Epithelial cell of esophagus (primary cell): Measurements from ENCODE around the gene DUSP22.
"Not testable (repeated sequence)": the region's sequence is repeated elsewhere in the genome, so short reads cannot be mapped to it uniquely, and the experiment has no call there.

Experiments
- DNase-seq: peaks from one replicate; pipeline ENCODE4 v3.0.0; 2010; ENCODE audit warnings: low read depth
- H3K4me3 ChIP-seq: 2 replicates; pipeline ENCODE4 v1.5.1; 2011; ENCODE audit warnings: mild to moderate bottlenecking, low read length, control low read depth
- TF ChIP-seq, protein P1 (sequence below): IDR thresholded peaks from 2 replicates; pipeline ENCODE4 v1.5.1; 2011; ENCODE audit warnings: low read depth, mild to moderate bottlenecking, low read length, control low read depth, inconsistent platforms; ENCODE audit not compliant: insufficient read depth; ENCODE audit errors: missing control alignments

DUSP22 gene

DNA sequence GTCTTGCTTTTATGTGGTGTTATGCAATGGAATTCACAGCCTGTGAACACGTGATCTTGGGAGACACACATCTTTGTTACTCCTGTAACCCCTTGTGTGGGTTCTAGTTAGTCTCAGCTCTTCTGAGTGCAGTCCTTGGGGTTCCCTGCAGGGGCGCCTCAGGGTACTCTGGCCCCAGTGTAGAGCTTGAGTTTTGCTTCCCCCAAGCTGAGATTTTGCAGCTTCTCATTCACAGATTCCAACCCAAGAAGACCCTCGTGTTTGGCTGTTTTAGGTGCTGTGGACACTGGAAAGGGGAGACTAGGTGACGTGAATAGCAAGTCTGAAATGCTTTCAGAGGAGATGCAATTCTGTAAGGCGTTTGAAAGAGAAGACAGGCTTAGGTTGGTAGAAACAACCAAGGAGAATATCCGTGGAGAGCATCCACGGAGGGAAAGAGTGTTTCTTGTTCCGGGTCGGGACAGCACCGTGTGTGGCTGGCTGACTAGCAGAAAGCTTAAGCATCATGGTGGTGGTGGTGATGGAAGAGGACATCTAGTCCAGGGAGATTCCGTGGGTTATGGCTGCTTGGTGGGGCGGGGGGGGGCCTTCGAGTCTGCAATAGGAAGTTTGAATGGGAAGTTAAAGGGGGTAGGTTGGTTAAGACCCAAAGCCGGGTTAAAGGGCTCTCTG is 30.1 kb downstream of the DUSP22 start:
- TF ChIP-seq, protein P1, sequence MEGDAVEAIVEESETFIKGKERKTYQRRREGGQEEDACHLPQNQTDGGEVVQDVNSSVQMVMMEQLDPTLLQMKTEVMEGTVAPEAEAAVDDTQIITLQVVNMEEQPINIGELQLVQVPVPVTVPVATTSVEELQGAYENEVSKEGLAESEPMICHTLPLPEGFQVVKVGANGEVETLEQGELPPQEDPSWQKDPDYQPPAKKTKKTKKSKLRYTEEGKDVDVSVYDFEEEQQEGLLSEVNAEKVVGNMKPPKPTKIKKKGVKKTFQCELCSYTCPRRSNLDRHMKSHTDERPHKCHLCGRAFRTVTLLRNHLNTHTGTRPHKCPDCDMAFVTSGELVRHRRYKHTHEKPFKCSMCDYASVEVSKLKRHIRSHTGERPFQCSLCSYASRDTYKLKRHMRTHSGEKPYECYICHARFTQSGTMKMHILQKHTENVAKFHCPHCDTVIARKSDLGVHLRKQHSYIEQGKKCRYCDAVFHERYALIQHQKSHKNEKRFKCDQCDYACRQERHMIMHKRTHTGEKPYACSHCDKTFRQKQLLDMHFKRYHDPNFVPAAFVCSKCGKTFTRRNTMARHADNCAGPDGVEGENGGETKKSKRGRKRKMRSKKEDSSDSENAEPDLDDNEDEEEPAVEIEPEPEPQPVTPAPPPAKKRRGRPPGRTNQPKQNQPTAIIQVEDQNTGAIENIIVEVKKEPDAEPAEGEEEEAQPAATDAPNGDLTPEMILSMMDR: no peak
- DNase-seq: no peak
- no peak overlapping the region for H3K4me3 ChIP-seq

DNA sequence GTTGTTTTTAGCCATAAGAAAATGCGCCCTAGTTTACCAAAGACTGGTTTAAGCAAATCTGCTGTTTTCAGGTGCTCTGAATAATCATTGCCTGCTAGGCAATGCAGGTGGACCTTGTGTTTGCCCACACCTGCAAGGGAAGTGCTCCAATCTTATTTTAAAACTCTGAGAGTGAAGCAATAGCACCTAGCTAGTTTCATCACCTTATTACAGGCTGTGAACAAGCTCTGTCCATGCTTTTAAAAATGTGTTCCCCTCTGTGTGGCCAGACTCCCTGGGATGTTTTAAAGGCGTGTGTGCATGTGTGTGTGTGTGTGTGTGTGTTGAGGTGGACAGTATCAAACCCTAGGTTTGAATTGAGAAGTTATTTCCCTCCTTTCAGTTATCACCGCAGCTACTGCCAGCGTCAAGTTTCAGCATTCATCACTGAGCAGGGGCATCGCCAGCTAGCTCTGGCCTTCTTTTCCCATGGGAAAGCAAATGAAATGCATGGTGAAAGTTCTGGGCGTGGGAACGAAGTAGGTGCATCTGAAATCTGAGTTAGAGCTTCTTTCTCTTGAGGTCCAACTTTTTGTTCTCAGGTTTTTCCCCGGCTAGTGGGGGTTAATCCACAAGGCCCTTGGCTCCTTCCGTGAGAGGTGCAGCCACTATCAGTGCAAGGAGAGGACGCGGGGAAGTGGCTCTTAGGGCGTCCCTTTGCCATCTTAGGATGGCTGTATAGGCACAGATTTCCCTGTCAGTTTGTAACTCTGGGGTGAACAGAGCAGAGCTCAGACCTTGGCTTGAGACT is 30.8 kb downstream of the DUSP22 start:
- no peak overlapping the region for H3K4me3 ChIP-seq
- TF ChIP-seq, protein P1: no peak
- DNase-seq: no peak

DNA sequence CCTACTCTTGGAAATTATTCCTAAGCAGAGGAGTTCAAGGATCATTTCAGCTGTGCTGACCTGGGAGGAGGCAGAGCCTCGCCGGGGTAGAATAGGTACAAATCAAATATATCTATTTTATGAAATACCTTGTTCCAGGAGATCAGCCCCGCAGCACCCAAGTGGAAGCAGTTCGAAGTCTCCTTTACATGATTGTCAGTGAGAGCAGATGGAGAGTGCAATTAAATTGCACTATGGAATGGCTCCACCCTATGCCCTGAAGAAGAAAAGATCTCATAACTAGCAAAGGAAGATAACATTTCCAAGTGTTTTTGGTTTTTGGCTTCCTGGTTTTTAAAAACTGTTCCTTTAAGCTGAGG is 31.4 kb downstream of the DUSP22 start:
- no peak for DNase-seq

DNA sequence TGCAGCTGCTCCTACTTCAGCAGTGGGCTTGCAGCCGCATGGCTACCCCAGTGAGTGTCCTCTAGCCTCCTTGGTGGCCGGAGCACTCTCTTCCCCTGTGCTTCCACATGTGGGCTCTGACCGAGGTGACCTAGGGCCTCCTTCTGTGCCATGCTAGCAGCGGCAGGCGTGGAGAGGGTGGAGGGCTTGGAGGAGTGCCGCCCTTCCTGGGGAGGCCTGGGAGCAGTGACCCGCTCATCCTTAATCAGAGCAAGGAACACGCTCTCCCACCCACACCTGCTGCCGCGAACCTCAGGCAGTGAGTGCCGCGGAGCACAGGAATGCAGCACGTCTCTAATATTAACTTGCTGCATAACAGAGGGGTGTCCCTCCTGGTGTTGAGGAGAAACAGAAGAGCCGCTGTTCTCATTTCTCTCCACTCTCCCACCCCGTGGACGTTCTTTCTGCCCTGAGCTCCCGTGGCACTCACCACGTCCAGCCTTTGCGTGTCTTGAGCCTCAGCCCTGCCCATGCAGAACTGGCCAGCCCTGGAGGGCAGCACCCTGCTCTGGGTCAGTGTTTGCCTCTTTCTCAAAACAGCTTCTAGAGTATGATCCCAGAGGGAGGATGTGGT is 31.9 kb downstream of the DUSP22 start:
- no peak overlapping the region for H3K4me3 ChIP-seq
- TF ChIP-seq, protein P1: no peak
- no peak for DNase-seq

More for the DNA sequence above, 31.4 kb downstream of the DUSP22 start:
- TF ChIP-seq, protein P1: no peak
- no peak overlapping the region for H3K4me3 ChIP-seq

DNA sequence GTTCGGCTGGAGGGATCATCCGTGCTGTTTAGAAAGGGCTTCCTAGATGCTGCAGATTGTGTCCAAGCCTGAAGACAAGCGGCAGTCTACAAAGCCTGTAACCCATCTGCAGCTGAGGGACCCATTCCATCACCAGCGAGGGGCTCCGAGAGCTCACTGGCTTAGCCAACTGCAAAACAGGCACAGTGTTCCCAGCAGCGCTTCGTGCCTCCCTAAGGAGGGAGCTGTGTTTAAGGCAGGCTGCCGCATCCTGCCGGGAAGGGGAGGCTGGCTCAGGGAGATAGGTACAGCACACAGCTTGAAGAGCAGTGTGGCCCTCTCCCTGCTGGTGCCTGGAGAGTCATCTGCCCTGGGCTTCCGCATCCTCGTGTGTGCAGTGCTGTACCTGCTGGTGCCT is 32.4 kb downstream of the DUSP22 start:
- TF ChIP-seq, protein P1: no peak
- DNase-seq: no peak
- no peak overlapping the region for H3K4me3 ChIP-seq

DNA sequence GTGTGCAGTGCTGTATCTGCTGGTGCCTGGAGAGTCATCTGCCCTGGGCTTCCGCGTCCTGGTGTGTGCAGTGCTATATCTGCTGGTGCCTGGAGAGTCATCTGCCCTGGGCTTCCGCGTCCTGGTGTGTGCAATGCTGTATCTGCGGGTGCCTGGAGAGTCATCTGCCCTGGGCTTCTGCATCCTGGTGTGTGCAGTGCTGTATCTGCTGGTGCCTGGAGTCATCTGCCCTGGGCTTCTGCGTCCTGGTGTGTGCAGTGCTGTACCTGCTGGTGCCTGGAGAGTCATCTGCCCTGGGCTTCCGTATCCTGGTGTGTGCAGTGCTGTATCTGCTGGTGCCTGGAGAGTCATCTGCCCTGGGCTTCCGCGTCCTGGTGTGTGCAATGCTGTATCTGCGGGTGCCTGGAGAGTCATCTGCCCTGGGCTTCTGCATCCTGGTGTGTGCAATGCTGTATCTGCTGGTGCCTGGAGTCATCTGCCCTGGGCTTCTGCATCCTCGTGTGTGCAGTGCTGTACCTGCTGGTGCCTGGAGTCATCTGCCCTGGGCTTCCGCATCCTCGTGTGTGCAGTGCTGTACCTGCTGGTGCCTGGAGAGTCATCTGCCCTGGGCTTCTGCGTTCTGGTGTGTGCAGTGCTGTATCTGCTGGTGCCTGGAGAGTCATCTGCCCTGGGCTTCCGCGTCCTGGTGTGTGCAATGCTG is 33.0 kb downstream of the DUSP22 start:
- DNase-seq, H3K4me3 ChIP-seq: not testable (repeated sequence)

DNA sequence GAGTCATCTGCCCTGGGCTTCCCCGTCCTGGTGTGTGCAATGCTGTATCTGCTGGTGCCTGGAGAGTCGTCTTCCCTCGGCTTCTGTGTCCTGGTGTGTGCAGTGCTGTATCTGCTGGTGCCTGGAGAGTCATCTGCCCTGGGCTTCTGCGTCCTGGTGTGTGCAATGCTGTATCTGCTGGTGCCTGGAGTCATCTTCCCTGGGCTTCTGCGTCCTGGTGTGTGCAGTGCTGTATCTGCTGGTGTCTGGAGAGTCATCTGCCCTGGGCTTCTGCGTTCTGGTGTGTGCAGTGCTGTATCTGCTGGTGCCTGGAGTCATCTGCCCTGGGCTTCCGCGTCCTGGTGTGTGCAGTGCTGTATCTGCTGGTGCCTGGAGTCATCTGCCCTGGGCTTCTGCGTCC is 33.8 kb downstream of the DUSP22 start:
- DNase-seq, H3K4me3 ChIP-seq: not testable (repeated sequence)
